Measurements from ENCODE around the gene ZFP57. TPM values are rescaled to one million over a fixed set of nuclear protein-coding genes. Genes with fewer than 3 reads are reported as not detected.
A peak's percentile ranks its signal among the peaks of the same experiment; 100 is the strongest.

Gene ZFP57
- total RNA-seq, 1 experiment from 2014 or later, result not detected

GRCh38 chr6:29629571-29629970 lies 51.4 kb downstream of the ZFP57 start:
- intact Hi-C loops (cut with micrococcal nuclease; ENCODE audit: unreplicated experiment), result no loop called here
- no TSS peak for BruUV-seq (replicated peaks)
- Histone ChIP-seq H3K9me3 (ENCODE audit: low read depth, low read length, poor library complexity, severe bottlenecking) (no peaks in the 10 kb centered on the region), H3K27ac (ENCODE audit: low read depth, low read length, poor library complexity, severe bottlenecking) (peak overlapping the region; percentile 55), H3K36me3 (ENCODE audit: insufficient read depth, low read length, poor library complexity, severe bottlenecking) (no peaks in the 10 kb centered on the region), H3K27me3 (replicated peaks; ENCODE audit: insufficient read depth, low read depth, low read length, poor library complexity) (no peaks in the 10 kb centered on the region), H3K4me1 (ENCODE audit: insufficient read depth, low read length, poor library complexity, severe bottlenecking) (peaks cover 60% of the 10 kb centered on the region), H3K4me3 (ENCODE audit: low read depth, low read length, poor library complexity, severe bottlenecking) (peak overlapping the region; percentile 90)
- TF ChIP-seq CTCF (conservative IDR thresholded peaks at IDR 0.05; ENCODE audit: low read depth, low read length) (no peak), EZH2 (IDR thresholded peaks at IDR 0.05; ENCODE audit: borderline replicate concordance, low read depth, low read length, poor library complexity, severe bottlenecking) (no peak)
- ChIA-PET POLR2A (ENCODE audit: low non-redundant PET) (no interaction called here), CTCF (interaction anchor here (1.1 kb wide), 1 partner anchor 20 kb away, joined by 3 read pairs; no protein-coding TSS in a partner anchor)
- no peak for DNase-seq (ENCODE audit: low spot score)

GRCh38 chr6:29628419-29629281 lies 52.3 kb downstream of the ZFP57 start:
- TF ChIP-seq EZH2 (IDR thresholded peaks at IDR 0.05; ENCODE audit: borderline replicate concordance, low read depth, low read length, poor library complexity, severe bottlenecking) (no peak), CTCF (conservative IDR thresholded peaks at IDR 0.05; ENCODE audit: low read depth, low read length) (peak; percentile 81)
- no peaks in the 10 kb centered on the region for H3K9me3 ChIP-seq (ENCODE audit: low read depth, low read length, poor library complexity, severe bottlenecking)

DNA sequence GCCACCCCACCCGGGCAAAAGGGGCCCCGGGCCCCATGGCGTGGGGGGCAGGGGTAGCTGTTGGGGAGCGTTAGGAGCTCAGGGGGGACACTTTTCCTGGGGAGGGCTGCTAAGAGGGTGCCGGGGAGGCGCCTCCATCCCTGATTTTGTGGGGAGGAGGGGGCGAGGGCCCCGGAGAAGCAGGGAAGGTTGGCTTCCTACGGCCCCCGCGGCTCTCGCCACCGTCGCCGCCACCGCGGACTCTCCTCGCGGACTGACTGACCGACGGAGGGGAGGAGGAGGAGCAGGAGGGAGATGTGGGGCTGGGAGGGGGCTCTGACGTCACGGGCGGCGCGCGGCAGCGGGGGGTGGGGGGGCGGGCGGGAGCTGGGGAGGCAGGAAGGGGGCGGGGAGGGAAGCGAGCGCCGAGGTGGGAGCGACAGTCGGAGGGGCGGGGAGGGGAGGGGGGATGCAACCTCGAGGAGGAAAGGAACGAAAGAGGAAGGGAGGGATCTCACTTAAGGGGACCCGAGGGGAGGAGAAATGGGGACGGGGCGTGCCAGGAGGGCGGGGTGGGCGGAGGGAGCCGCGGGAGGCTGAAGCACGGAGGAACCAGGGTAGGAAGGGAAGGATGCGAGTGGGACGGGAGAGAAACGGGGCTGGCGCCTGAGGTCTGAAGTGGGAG lies 53.1 kb downstream of the ZFP57 start:
- Histone ChIP-seq H3K4me3 (ENCODE audit: low read depth, low read length, poor library complexity, severe bottlenecking) (peak overlapping the region; percentile 90), H3K27ac (ENCODE audit: low read depth, low read length, poor library complexity, severe bottlenecking) (peak overlapping the region; percentile 87), H3K4me1 (ENCODE audit: insufficient read depth, low read length, poor library complexity, severe bottlenecking) (peaks cover 58% of the 10 kb centered on the region), H3K9me3 (ENCODE audit: low read depth, low read length, poor library complexity, severe bottlenecking) (no peaks in the 10 kb centered on the region), H3K27me3 (replicated peaks; ENCODE audit: insufficient read depth, low read depth, low read length, poor library complexity) (no peaks in the 10 kb centered on the region), H3K36me3 (ENCODE audit: insufficient read depth, low read length, poor library complexity, severe bottlenecking) (peaks cover 13% of the 10 kb centered on the region)
- ChIA-PET POLR2A (ENCODE audit: low non-redundant PET) (interaction anchor here (0.5 to 0.6 kb wide), 3 partner anchors 22 to 877 kb away, joined by 3 to 4 read pairs (median 4); no protein-coding TSS in a partner anchor), CTCF (interaction anchor here (0.6 to 1.6 kb wide), 3 partner anchors 12 to 26 kb away, joined by 6 to 8 read pairs (median 7); no protein-coding TSS in a partner anchor)
- no peak for TF ChIP-seq CTCF (conservative IDR thresholded peaks at IDR 0.05; ENCODE audit: low read depth, low read length)
- TF ChIP-seq EZH2 (IDR thresholded peaks at IDR 0.05; ENCODE audit: borderline replicate concordance, low read depth, low read length, poor library complexity, severe bottlenecking), result no peak
- intact Hi-C loops (cut with micrococcal nuclease; ENCODE audit: unreplicated experiment), result no loop called here
- peak; percentile 95 for DNase-seq (ENCODE audit: low spot score)
- no TSS peak for BruUV-seq (replicated peaks)

More at GRCh38 chr6:29628419-29629281, 52.3 kb downstream of the ZFP57 start:
- peak; percentile 92 for DNase-seq (ENCODE audit: low spot score)
- ChIA-PET CTCF (interaction anchor here (0.7 to 1.6 kb wide), 2 partner anchors 13 to 25 kb away, joined by 7 to 8 read pairs; no protein-coding TSS in a partner anchor), POLR2A (ENCODE audit: low non-redundant PET) (interaction anchor here (0.5 to 0.6 kb wide), 3 partner anchors 21 to 877 kb away, joined by 3 to 4 read pairs (median 4); no protein-coding TSS in a partner anchor)
- Histone ChIP-seq H3K4me3 (ENCODE audit: low read depth, low read length, poor library complexity, severe bottlenecking) (peak overlapping the region; percentile 90), H3K36me3 (ENCODE audit: insufficient read depth, low read length, poor library complexity, severe bottlenecking) (peaks cover 5% of the 10 kb centered on the region), H3K4me1 (ENCODE audit: insufficient read depth, low read length, poor library complexity, severe bottlenecking) (peaks cover 59% of the 10 kb centered on the region), H3K27me3 (replicated peaks; ENCODE audit: insufficient read depth, low read depth, low read length, poor library complexity) (no peaks in the 10 kb centered on the region), H3K27ac (ENCODE audit: low read depth, low read length, poor library complexity, severe bottlenecking) (peak overlapping the region; percentile 86)
- BruUV-seq (replicated peaks), result no TSS peak
- intact Hi-C loops (cut with micrococcal nuclease; ENCODE audit: unreplicated experiment), result no loop called here

All from A673 (cell line).